Prostate gland (tissue), 2 donors: Measurements from ENCODE around the gene BTG4. TPM values are rescaled to one million over a fixed set of nuclear protein-coding genes. Genes with fewer than 3 reads are reported as not detected.

ENCODE experiments used
- DNase-seq: peaks from one replicate; pipeline ENCODE4 v3.0.0-alpha.2; 2019; ENCODE audit warnings: low spot score
- H3K27ac ChIP-seq, 2 donors: fragments of 200-600 bp; sonication (generic); 2 replicates each; pipeline ENCODE4 v1.5.1; 2017 to 2019
- H3K27me3 ChIP-seq: fragments of 200-600 bp; sonication (generic); replicated peaks from 2 replicates; pipeline ENCODE4 v1.5.1; 2019; ENCODE audit not compliant: insufficient read depth
- H3K36me3 ChIP-seq, 2 donors: fragments of 200-600 bp; sonication (generic); 1 replicate in 1 of 2; 2 replicates in 1 of 2; pipeline versions ENCODE4 v1.5.1 to v1.8.1; 2017 to 2019
- H3K4me1 ChIP-seq: fragments of 200-600 bp; sonication (generic); replicated peaks from 2 replicates; pipeline ENCODE4 v1.5.1; 2019
- H3K4me3 ChIP-seq, 2 donors: fragments of 200-600 bp; sonication (generic); 2 replicates each; pipeline ENCODE4 v1.5.1; 2017 to 2019
- H3K9me3 ChIP-seq: fragments of 200-600 bp; sonication (generic); 2 replicates; pipeline ENCODE4 v1.5.1; 2017
- CTCF ChIP-seq, 4 experiments: fragments of 200-600 bp in 2 of 4; fragments of 450-650 bp in 2 of 4; sonication (generic) in 2 of 4; IDR thresholded peaks; 1 replicate in 3 of 4; 2 replicates in 1 of 4; pipeline ENCODE4 v1.5.1; 2016 to 2019; ENCODE audit warnings: antibody characterized with exemption in 4 of 4, mild to moderate bottlenecking in 2 of 4, moderate library complexity in 2 of 4
- POLR2A ChIP-seq: fragments of 450-650 bp; IDR thresholded peaks from one replicate; pipeline ENCODE4 v1.6.1; 2016; ENCODE audit warnings: antibody characterized with exemption, mild to moderate bottlenecking
- POLR2AphosphoS5 ChIP-seq: sonication (generic); formaldehyde crosslinking; IDR thresholded peaks from one replicate; pipeline ENCODE4 v1.6.1; 2017; ENCODE audit warnings: antibody characterized with exemption
- WGBS: methylation state at CpG from one replicate; pipeline ENCODE4 v1.1.5; 2018; 5-methylcytosine and 5-hydroxymethylcytosine counted together
- intact Hi-C: fragments of 100-400 bp; cut with DNase I; formaldehyde crosslinking; loops from one replicate; pipeline ENCODE4 v1.14.2; 2022
- total RNA-seq, 2 donors: library from RNA; depleted of rRNA; stranded (reverse); fragments of >200 nt; gene quantifications; one replicate each; pipeline ENCODE4 v1.1.0, GENCODE V29; 2016

The BTG4 gene
- total RNA-seq, 2 donors from 2014 or later, result 3.3 TPM; not detected in 1

- intact Hi-C loops, result no loop called here
- no peak for TF ChIP-seq POLR2AphosphoS5
- peak in 1 of 4 experiments; percentile 44 for TF ChIP-seq CTCF (IDR thresholded peaks at IDR 0.05)
- H3K9me3 ChIP-seq, result no peaks in the 10 kb centered on the region
- H3K4me1 ChIP-seq, result no peaks in the 10 kb centered on the region
- no peak overlapping the region for H3K4me3 ChIP-seq
- DNase-seq, result no peak
- no peaks in the 10 kb centered on the region for H3K36me3 ChIP-seq
- H3K27ac ChIP-seq, result no peak overlapping the region
- H3K27me3 ChIP-seq, result no peaks in the 10 kb centered on the region
- WGBS, result 97% methylated on average over 1 of the region's 1 CpG
Measured at GRCh38 chr11:111479666-111480065, 32.5 kb downstream of the BTG4 start.

- Histone ChIP-seq H3K36me3 (no peaks in the 10 kb centered on the region), H3K27ac (no peak overlapping the region), H3K4me1 (no peaks in the 10 kb centered on the region), H3K9me3 (no peaks in the 10 kb centered on the region), H3K27me3 (no peaks in the 10 kb centered on the region), H3K4me3 (no peak overlapping the region)
- no peak for DNase-seq
- TF ChIP-seq POLR2AphosphoS5 (no peak), CTCF (IDR thresholded peaks at IDR 0.05) (no peak), POLR2A (no peak)
- intact Hi-C loops, result no loop called here
- 88% methylated on average over 2 of the region's 2 CpGs for WGBS
Measured at GRCh38 chr11:111477898-111478297, 34.3 kb downstream of the BTG4 start.

- no peaks in the 10 kb centered on the region for H3K36me3 ChIP-seq
- H3K4me3 ChIP-seq, result no peak overlapping the region
- H3K27me3 ChIP-seq, result no peaks in the 10 kb centered on the region
- intact Hi-C loops, result no loop called here
- H3K27ac ChIP-seq, result no peak overlapping the region
- no peaks in the 10 kb centered on the region for H3K4me1 ChIP-seq
- DNase-seq, result no peak
- no peak for TF ChIP-seq CTCF (IDR thresholded peaks at IDR 0.05)
- no peak for TF ChIP-seq POLR2AphosphoS5
- TF ChIP-seq POLR2A, result no peak
- WGBS, result 45% methylated on average over 3 of the region's 3 CpGs
- no peaks in the 10 kb centered on the region for H3K9me3 ChIP-seq
Measured at GRCh38 chr11:111476956-111477355, 35.2 kb downstream of the BTG4 start.

- no peaks in the 10 kb centered on the region for H3K27me3 ChIP-seq
- H3K36me3 ChIP-seq, result no peaks in the 10 kb centered on the region
- DNase-seq, result no peak
- 33% methylated on average over 2 of the region's 2 CpGs for WGBS
- H3K4me1 ChIP-seq, result no peaks in the 10 kb centered on the region
- intact Hi-C loops, result no loop called here
- no peak overlapping the region for H3K4me3 ChIP-seq
- no peak overlapping the region for H3K27ac ChIP-seq
- TF ChIP-seq CTCF (IDR thresholded peaks at IDR 0.05) (no peak), POLR2AphosphoS5 (no peak), POLR2A (no peak)
- H3K9me3 ChIP-seq, result no peaks in the 10 kb centered on the region
Measured at GRCh38 chr11:111476366-111476765, 35.8 kb downstream of the BTG4 start.

GRCh38 chr11:111474432-111474831 lies 37.8 kb downstream of the BTG4 start:
- Histone ChIP-seq H3K36me3 (no peaks in the 10 kb centered on the region), H3K27me3 (no peaks in the 10 kb centered on the region), H3K4me1 (no peaks in the 10 kb centered on the region), H3K27ac (no peak overlapping the region), H3K9me3 (no peaks in the 10 kb centered on the region), H3K4me3 (no peak overlapping the region)
- TF ChIP-seq CTCF (IDR thresholded peaks at IDR 0.05) (no peak), POLR2A (no peak), POLR2AphosphoS5 (no peak)
- intact Hi-C loops, result no loop called here
- no peak for DNase-seq
